ENCODE measurements around the gene IL1R2. TPM values are rescaled to one million over a fixed set of nuclear protein-coding genes. Genes with fewer than 3 reads are reported as not detected.

Gene IL1R2
- total RNA-seq, 1 experiment from 2014 or later, result 0.22 TPM

DNA sequence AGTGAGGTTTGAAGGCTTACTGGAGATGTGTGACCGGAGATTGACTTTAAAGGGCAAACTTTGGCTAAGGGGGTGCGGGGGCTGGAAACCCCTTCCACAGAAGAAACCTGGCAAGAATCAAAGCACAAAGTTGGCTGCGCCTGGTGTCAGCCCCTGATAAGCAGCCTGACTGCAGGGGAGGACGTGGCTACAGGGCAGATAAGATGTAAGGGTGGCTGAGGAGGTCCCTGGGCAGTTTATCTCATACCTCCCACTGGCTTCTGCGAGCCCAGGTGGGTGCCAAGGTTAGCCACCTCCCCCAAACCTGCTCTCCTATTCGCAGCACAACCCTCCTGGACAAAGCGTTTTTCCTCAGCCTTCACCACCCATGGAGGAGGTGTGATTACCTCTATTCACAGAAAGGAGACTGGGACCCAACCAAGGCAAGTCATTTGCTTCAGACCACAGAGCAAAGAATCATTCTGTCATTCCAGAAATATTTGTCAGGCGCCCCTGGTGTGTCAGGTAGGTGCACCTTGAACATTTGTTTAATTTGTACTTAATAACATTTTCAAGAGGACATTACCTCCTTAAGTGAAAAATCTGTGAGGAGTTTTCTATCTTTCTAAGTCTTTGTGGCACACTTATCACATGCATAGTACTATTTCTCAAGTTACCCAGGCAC lies 77.7 kb downstream of the IL1R2 start (continued):
- TF ChIP-seq, protein P1, sequence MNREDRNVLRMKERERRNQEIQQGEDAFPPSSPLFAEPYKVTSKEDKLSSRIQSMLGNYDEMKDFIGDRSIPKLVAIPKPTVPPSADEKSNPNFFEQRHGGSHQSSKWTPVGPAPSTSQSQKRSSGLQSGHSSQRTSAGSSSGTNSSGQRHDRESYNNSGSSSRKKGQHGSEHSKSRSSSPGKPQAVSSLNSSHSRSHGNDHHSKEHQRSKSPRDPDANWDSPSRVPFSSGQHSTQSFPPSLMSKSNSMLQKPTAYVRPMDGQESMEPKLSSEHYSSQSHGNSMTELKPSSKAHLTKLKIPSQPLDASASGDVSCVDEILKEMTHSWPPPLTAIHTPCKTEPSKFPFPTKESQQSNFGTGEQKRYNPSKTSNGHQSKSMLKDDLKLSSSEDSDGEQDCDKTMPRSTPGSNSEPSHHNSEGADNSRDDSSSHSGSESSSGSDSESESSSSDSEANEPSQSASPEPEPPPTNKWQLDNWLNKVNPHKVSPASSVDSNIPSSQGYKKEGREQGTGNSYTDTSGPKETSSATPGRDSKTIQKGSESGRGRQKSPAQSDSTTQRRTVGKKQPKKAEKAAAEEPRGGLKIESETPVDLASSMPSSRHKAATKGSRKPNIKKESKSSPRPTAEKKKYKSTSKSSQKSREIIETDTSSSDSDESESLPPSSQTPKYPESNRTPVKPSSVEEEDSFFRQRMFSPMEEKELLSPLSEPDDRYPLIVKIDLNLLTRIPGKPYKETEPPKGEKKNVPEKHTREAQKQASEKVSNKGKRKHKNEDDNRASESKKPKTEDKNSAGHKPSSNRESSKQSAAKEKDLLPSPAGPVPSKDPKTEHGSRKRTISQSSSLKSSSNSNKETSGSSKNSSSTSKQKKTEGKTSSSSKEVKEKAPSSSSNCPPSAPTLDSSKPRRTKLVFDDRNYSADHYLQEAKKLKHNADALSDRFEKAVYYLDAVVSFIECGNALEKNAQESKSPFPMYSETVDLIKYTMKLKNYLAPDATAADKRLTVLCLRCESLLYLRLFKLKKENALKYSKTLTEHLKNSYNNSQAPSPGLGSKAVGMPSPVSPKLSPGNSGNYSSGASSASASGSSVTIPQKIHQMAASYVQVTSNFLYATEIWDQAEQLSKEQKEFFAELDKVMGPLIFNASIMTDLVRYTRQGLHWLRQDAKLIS (CRISPR knock-in tag; IDR thresholded peaks at IDR 0.05; ENCODE audit: borderline replicate concordance), result no peak
- TF ChIP-seq OVOL2 (CRISPR knock-in tag; IDR thresholded peaks at IDR 0.05; ENCODE audit: borderline replicate concordance) (no peak), ZNF416 (CRISPR knock-in tag; IDR thresholded peaks at IDR 0.05) (no peak), FOXP1 (CRISPR knock-in tag; IDR thresholded peaks at IDR 0.05; ENCODE audit: borderline replicate concordance) (no peak), ZNF121 (CRISPR knock-in tag; IDR thresholded peaks at IDR 0.05) (no peak)
- TF ChIP-seq, protein P2, sequence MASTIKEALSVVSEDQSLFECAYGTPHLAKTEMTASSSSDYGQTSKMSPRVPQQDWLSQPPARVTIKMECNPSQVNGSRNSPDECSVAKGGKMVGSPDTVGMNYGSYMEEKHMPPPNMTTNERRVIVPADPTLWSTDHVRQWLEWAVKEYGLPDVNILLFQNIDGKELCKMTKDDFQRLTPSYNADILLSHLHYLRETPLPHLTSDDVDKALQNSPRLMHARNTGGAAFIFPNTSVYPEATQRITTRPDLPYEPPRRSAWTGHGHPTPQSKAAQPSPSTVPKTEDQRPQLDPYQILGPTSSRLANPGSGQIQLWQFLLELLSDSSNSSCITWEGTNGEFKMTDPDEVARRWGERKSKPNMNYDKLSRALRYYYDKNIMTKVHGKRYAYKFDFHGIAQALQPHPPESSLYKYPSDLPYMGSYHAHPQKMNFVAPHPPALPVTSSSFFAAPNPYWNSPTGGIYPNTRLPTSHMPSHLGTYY (CRISPR knock-in tag; IDR thresholded peaks at IDR 0.05), result no peak

DNA sequence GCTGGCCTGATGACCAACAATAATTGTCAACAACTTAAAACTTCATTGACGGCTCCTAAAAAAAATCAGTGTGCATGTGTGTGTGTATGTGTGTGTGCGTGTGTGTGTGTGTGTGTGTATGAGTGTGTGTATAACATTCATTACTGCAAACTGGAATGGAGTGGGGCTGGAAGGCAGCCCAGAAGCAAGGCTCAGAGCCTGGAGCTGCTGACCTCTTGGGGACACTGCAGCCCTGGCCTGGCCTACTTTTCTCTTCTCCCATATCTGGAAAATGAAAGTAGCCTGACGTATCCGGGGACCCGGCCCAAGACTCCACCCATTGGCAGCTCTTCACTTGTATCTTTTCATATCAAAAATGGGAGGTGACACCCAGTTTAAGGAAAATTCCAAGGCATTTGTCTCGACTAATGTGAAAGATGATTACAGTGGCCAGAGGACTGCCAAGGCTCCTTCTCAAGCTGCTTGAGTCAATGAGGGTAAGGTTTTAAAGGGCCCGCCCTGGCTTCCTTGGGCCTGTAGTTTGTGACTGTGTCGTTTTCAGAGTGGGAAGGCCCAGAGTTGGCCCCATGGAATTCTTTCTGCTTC lies 78.4 kb downstream of the IL1R2 start:
- Mint-ChIP-seq H3K27ac (no peak overlapping the region), H3K9me3 (no peaks in the 10 kb centered on the region), H3K36me3 (no peaks in the 10 kb centered on the region), H3K4me1 (peaks cover 3% of the 10 kb centered on the region; the same call in 1 of the 2 replicates), H3K27me3 (ENCODE audit: low read depth) (no peaks in the 10 kb centered on the region), H3K4me3 (no peak overlapping the region)
- ChIA-PET POLR2A (no interaction called here), CTCF (no interaction called here)
- no peak for DNase-seq (ENCODE audit: low spot score)
- no peak for ATAC-seq
- TF ChIP-seq CREB1 (CRISPR knock-in tag; IDR thresholded peaks at IDR 0.05) (no peak), PRRX2 (CRISPR knock-in tag; IDR thresholded peaks at IDR 0.05) (no peak), CBFB (CRISPR knock-in tag; IDR thresholded peaks at IDR 0.05; ENCODE audit: low read depth) (no peak), ETV6 (CRISPR knock-in tag; IDR thresholded peaks at IDR 0.05) (no peak)
- TF ChIP-seq, protein P3, sequence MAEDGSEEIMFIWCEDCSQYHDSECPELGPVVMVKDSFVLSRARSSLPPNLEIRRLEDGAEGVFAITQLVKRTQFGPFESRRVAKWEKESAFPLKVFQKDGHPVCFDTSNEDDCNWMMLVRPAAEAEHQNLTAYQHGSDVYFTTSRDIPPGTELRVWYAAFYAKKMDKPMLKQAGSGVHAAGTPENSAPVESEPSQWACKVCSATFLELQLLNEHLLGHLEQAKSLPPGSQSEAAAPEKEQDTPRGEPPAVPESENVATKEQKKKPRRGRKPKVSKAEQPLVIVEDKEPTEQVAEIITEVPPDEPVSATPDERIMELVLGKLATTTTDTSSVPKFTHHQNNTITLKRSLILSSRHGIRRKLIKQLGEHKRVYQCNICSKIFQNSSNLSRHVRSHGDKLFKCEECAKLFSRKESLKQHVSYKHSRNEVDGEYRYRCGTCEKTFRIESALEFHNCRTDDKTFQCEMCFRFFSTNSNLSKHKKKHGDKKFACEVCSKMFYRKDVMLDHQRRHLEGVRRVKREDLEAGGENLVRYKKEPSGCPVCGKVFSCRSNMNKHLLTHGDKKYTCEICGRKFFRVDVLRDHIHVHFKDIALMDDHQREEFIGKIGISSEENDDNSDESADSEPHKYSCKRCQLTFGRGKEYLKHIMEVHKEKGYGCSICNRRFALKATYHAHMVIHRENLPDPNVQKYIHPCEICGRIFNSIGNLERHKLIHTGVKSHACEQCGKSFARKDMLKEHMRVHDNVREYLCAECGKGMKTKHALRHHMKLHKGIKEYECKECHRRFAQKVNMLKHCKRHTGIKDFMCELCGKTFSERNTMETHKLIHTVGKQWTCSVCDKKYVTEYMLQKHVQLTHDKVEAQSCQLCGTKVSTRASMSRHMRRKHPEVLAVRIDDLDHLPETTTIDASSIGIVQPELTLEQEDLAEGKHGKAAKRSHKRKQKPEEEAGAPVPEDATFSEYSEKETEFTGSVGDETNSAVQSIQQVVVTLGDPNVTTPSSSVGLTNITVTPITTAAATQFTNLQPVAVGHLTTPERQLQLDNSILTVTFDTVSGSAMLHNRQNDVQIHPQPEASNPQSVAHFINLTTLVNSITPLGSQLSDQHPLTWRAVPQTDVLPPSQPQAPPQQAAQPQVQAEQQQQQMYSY (CRISPR knock-in tag; IDR thresholded peaks at IDR 0.05), result no peak
- TF ChIP-seq, protein P4, sequence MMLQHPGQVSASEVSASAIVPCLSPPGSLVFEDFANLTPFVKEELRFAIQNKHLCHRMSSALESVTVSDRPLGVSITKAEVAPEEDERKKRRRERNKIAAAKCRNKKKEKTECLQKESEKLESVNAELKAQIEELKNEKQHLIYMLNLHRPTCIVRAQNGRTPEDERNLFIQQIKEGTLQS (CRISPR knock-in tag; conservative IDR thresholded peaks at IDR 0.05), result no peak
- TF ChIP-seq, protein P5, sequence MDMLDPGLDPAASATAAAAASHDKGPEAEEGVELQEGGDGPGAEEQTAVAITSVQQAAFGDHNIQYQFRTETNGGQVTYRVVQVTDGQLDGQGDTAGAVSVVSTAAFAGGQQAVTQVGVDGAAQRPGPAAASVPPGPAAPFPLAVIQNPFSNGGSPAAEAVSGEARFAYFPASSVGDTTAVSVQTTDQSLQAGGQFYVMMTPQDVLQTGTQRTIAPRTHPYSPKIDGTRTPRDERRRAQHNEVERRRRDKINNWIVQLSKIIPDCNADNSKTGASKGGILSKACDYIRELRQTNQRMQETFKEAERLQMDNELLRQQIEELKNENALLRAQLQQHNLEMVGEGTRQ (CRISPR knock-in tag; IDR thresholded peaks at IDR 0.05), result no peak
- TF ChIP-seq, protein P6, sequence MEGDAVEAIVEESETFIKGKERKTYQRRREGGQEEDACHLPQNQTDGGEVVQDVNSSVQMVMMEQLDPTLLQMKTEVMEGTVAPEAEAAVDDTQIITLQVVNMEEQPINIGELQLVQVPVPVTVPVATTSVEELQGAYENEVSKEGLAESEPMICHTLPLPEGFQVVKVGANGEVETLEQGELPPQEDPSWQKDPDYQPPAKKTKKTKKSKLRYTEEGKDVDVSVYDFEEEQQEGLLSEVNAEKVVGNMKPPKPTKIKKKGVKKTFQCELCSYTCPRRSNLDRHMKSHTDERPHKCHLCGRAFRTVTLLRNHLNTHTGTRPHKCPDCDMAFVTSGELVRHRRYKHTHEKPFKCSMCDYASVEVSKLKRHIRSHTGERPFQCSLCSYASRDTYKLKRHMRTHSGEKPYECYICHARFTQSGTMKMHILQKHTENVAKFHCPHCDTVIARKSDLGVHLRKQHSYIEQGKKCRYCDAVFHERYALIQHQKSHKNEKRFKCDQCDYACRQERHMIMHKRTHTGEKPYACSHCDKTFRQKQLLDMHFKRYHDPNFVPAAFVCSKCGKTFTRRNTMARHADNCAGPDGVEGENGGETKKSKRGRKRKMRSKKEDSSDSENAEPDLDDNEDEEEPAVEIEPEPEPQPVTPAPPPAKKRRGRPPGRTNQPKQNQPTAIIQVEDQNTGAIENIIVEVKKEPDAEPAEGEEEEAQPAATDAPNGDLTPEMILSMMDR (IDR thresholded peaks at IDR 0.05), result no peak
- TF ChIP-seq, protein P7, sequence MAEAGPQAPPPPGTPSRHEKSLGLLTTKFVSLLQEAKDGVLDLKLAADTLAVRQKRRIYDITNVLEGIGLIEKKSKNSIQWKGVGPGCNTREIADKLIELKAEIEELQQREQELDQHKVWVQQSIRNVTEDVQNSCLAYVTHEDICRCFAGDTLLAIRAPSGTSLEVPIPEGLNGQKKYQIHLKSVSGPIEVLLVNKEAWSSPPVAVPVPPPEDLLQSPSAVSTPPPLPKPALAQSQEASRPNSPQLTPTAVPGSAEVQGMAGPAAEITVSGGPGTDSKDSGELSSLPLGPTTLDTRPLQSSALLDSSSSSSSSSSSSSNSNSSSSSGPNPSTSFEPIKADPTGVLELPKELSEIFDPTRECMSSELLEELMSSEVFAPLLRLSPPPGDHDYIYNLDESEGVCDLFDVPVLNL (CRISPR knock-in tag; IDR thresholded peaks at IDR 0.05; ENCODE audit: borderline replicate concordance, low read depth), result no peak
- TF ChIP-seq, protein P8, sequence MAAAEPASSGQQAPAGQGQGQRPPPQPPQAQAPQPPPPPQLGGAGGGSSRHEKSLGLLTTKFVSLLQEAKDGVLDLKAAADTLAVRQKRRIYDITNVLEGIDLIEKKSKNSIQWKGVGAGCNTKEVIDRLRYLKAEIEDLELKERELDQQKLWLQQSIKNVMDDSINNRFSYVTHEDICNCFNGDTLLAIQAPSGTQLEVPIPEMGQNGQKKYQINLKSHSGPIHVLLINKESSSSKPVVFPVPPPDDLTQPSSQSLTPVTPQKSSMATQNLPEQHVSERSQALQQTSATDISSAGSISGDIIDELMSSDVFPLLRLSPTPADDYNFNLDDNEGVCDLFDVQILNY (CRISPR knock-in tag; IDR thresholded peaks at IDR 0.05), result no peak
- TF ChIP-seq, protein P9, sequence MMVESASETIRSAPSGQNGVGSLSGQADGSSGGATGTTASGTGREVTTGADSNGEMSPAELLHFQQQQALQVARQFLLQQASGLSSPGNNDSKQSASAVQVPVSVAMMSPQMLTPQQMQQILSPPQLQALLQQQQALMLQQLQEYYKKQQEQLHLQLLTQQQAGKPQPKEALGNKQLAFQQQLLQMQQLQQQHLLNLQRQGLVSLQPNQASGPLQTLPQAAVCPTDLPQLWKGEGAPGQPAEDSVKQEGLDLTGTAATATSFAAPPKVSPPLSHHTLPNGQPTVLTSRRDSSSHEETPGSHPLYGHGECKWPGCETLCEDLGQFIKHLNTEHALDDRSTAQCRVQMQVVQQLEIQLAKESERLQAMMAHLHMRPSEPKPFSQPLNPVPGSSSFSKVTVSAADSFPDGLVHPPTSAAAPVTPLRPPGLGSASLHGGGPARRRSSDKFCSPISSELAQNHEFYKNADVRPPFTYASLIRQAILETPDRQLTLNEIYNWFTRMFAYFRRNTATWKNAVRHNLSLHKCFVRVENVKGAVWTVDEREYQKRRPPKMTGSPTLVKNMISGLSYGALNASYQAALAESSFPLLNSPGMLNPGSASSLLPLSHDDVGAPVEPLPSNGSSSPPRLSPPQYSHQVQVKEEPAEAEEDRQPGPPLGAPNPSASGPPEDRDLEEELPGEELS (CRISPR knock-in tag; IDR thresholded peaks at IDR 0.05), result no peak
